CD4-positive, alpha-beta T cell (primary cell): ENCODE results near the gene RAD51B. TPM values are rescaled to one million over a fixed set of nuclear protein-coding genes. Genes with fewer than 3 reads are reported as not detected.

Source experiments
- ATAC-seq: fragments of 200-7000 bp; cut with Tn5 transposase; one replicate; pipeline ENCODE4 v1.10.0; 2022; ENCODE audit warnings: mild to moderate bottlenecking; ENCODE audit not compliant: poor library complexity
- CTCF ChIA-PET: fragments of 350-600 bp; sonication (Branson Sonifier 250); formaldehyde crosslinking; loops from one replicate; lab custom pipeline; 2021; ENCODE audit warnings: antibody characterized with exemption, inconsistent platforms; lab: Charles Lee
- POLR2A ChIA-PET: fragments of 350-600 bp; sonication (Branson Sonifier 250); formaldehyde crosslinking; loops from one replicate; lab custom pipeline; 2021; ENCODE audit warnings: antibody characterized with exemption, inconsistent platforms; lab: Charles Lee
- DNase-seq, 14 experiments: peaks; one replicate each; pipeline ENCODE4 v3.0.0-alpha.2; 2013 to 2020; ENCODE audit warnings: mixed read lengths in 2 of 14
- H3K27ac ChIP-seq, 2 donors: one replicate each; pipeline versions ENCODE4 v1.5.1 to v1.7.0; 2013; ENCODE audit warnings: low read length in 2 of 2, low read depth in 1 of 2, mild to moderate bottlenecking in 1 of 2
- H3K27me3 ChIP-seq, 2 experiments: 1 replicate in 1 of 2; 2 replicates in 1 of 2; pipeline versions ENCODE4 v1.6.1 to v1.7.0; 2013; ENCODE audit warnings: low read length in 2 of 2, control low read depth in 1 of 2, mild to moderate bottlenecking in 1 of 2, moderate library complexity in 1 of 2; ENCODE audit not compliant: insufficient read depth in 2 of 2, control insufficient read depth in 1 of 2
- H3K36me3 ChIP-seq: one replicate; pipeline ENCODE4 v1.6.1; 2013; ENCODE audit warnings: low read length, control low read depth; ENCODE audit not compliant: insufficient read depth
- H3K4me1 ChIP-seq: one replicate; pipeline ENCODE4 v1.6.1; 2013; ENCODE audit warnings: low read length, control low read depth; ENCODE audit not compliant: insufficient read depth
- H3K4me3 ChIP-seq: one replicate; pipeline ENCODE4 v1.5.1; 2013; ENCODE audit warnings: mild to moderate bottlenecking, low read length, moderate library complexity
- H3K9me3 ChIP-seq, 2 experiments: 1 replicate in 1 of 2; 2 replicates in 1 of 2; pipeline versions ENCODE4 v1.6.1 to v1.7.0; 2013; ENCODE audit warnings: low read length in 2 of 2, mild to moderate bottlenecking in 2 of 2, control low read depth in 1 of 2, moderate library complexity in 1 of 2; ENCODE audit not compliant: control insufficient read depth in 1 of 2, insufficient read depth in 1 of 2
- H3K27ac Mint-ChIP-seq: one replicate; pipeline ENCODE4 v1.8.0; 2020; ENCODE audit warnings: mixed read lengths
- H3K27me3 Mint-ChIP-seq: one replicate; pipeline ENCODE4 v1.8.0; 2021; ENCODE audit warnings: mixed read lengths
- H3K36me3 Mint-ChIP-seq: one replicate; pipeline ENCODE4 v1.8.0; 2021; ENCODE audit warnings: low read depth, mixed read lengths
- H3K4me1 Mint-ChIP-seq: one replicate; pipeline ENCODE4 v1.8.0; 2021; ENCODE audit warnings: low read depth, mixed read lengths
- H3K4me3 Mint-ChIP-seq: one replicate; pipeline ENCODE4 v1.8.0; 2020; ENCODE audit warnings: mild to moderate bottlenecking, mixed read lengths
- H3K9me3 Mint-ChIP-seq: one replicate; pipeline ENCODE4 v1.8.0; 2020; ENCODE audit warnings: mixed read lengths
- intact Hi-C, 2 experiments: fragments of 100-400 bp; cut with DNase I in 1 of 2; cut with micrococcal nuclease in 1 of 2; formaldehyde crosslinking; loops; one replicate each; pipeline versions ENCODE4 v1.15.1 to v1.9.0; 2023 to 2025; cut with DNase I, micrococcal nuclease
- total RNA-seq, 174 experiments: library from RNA in 2 of 174; stranded (reverse) in 2 of 174; gene quantifications; one replicate each; pipeline ENCODE4 v1.2.3 and lab custom pipeline; 2021 to 2026
- TF ChIP-seq, protein P1 (sequence below): fragments of 200-600 bp; IDR thresholded peaks from one replicate; pipeline ENCODE4 v1.8.0; 2022; ENCODE audit warnings: antibody characterized with exemption, mild to moderate bottlenecking

RAD51B gene
- total RNA-seq, 2 experiments from 2014 or later = 18.4 to 20.0 TPM

DNA sequence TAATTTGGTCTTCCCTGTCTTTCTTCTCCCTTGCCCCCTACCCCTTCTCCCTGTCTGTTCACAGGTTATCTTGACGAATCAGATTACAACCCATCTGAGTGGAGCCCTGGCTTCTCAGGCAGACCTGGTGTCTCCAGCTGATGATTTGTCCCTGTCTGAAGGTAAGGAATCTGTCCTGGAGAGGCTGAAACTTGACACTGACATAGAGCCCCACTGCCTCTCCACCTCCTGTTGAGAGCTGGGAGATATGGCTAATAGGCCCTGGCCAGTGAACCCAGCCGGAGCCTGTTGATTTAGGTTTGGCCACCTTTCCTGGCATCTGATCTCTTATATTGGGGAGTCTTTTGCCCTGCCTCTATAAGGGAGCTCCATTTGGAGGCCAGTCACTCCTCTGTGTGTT is 472.2 kb downstream of the RAD51B start:
- Histone ChIP-seq H3K36me3 (no peaks in the 10 kb centered on the region), H3K27me3 (no peaks in the 10 kb centered on the region), H3K27ac (peak overlapping the region; percentile 52 to 63), H3K4me1 (peaks cover 31% of the 10 kb centered on the region), H3K4me3 (no peak overlapping the region), H3K9me3 (no peaks in the 10 kb centered on the region)
- Mint-ChIP-seq H3K9me3 (no peaks in the 10 kb centered on the region), H3K27ac (peak overlapping the region; percentile 83), H3K36me3 (no peaks in the 10 kb centered on the region), H3K27me3 (no peaks in the 10 kb centered on the region), H3K4me3 (no peak overlapping the region), H3K4me1 (peaks cover 68% of the 10 kb centered on the region)
- POLR2A ChIA-PET = interaction anchor here (0.7 to 1.9 kb wide), 8 partner anchors 9 to 524 kb away, joined by 3 to 7 read pairs (median 4); no protein-coding TSS in a partner anchor
- TF ChIP-seq, protein P1, sequence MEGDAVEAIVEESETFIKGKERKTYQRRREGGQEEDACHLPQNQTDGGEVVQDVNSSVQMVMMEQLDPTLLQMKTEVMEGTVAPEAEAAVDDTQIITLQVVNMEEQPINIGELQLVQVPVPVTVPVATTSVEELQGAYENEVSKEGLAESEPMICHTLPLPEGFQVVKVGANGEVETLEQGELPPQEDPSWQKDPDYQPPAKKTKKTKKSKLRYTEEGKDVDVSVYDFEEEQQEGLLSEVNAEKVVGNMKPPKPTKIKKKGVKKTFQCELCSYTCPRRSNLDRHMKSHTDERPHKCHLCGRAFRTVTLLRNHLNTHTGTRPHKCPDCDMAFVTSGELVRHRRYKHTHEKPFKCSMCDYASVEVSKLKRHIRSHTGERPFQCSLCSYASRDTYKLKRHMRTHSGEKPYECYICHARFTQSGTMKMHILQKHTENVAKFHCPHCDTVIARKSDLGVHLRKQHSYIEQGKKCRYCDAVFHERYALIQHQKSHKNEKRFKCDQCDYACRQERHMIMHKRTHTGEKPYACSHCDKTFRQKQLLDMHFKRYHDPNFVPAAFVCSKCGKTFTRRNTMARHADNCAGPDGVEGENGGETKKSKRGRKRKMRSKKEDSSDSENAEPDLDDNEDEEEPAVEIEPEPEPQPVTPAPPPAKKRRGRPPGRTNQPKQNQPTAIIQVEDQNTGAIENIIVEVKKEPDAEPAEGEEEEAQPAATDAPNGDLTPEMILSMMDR = no peak
- CTCF ChIA-PET = no interaction called here
- no peak for ATAC-seq
- intact Hi-C loops = loop anchor here in 1 of 2 experiments (5.0 kb wide), 1 partner anchor 395 kb away; no protein-coding TSS in a partner anchor
- DNase-seq = no peak

DNA sequence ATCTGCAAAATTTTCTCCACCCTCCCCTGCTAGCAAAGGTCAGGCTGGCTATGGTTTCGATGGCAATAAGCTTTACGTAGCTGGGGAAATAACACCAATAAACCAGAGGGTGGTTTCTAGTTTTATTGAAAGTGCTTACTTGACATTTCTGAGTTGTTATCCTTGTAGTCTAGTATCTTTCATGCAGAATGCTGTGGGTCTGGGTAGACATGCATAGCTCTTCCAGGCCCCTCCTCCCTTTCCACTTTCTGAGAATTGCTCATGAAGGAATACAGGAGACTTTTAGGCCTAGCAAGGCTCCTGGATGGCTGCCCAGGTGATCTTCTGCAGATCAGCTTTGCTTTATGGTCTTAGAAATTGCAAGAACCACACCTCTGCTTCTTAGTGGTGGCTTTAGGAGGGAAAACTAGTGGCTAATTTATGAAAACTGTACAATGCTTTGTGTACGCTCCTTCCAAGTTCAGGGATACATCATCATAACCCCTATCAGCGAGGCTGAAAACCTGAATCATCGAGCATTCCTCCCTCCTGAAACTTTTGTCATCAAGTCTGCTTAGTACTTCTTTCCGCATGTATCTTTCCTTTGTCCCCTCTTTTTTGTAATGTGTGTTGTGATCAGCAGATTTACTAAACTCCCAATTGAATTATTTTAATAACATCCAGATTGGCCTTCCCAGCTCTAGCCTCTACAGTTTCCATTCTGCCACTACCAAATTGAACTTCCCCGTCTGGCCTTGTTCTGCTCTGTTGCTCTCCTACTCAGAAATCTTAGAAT is 473.0 kb downstream of the RAD51B start:
- peak overlapping the region; percentile 52 to 63 for H3K27ac ChIP-seq
- Mint-ChIP-seq H3K4me1 (peaks cover 62% of the 10 kb centered on the region), H3K27ac (peak overlapping the region; percentile 83), H3K27me3 (no peaks in the 10 kb centered on the region), H3K4me3 (peak overlapping the region; percentile 42), H3K36me3 (no peaks in the 10 kb centered on the region), H3K9me3 (no peaks in the 10 kb centered on the region)
- intact Hi-C loops = loop anchor here in 1 of 2 experiments (5.0 kb wide), 1 partner anchor 395 kb away; no protein-coding TSS in a partner anchor
- no peaks in the 10 kb centered on the region for H3K9me3 ChIP-seq
- no peaks in the 10 kb centered on the region for H3K36me3 ChIP-seq
- peaks cover 29% of the 10 kb centered on the region for H3K4me1 ChIP-seq
- no peaks in the 10 kb centered on the region for H3K27me3 ChIP-seq
- ChIA-PET CTCF (interaction anchor here (0.6 to 1.3 kb wide), 4 partner anchors 9 to 784 kb away, joined by 3 to 6 read pairs (median 3); no protein-coding TSS in a partner anchor), POLR2A (interaction anchor here (0.5 to 2.8 kb wide), 14 partner anchors 9 to 523 kb away, joined by 3 to 16 read pairs (median 4); partner anchors contain the start of gene ZFP36L1)
- TF ChIP-seq, protein P1 = no peak
- DNase-seq (no peak), ATAC-seq (no peak)
- no peak overlapping the region for H3K4me3 ChIP-seq

DNA sequence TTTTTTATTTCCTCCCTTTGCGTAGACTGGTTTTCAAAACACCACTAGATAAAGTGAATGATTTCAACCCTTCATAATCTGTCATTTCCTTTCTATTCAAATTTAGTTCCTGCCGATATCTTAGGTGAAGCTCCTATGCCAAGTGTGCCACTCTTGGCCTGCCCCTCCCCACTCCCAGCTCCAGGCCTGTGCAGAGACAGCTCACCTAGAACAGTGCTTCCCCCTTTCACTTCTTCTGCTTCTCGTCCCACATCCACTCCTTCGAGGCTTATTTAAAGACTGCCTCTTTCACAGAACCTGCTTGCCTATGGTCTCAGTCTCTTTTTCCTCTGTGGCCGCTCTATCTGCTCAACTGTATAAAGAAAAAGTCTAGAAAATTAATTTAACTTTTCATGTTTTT is 473.8 kb downstream of the RAD51B start:
- H3K27ac Mint-ChIP-seq = peak overlapping the region; percentile 83
- ChIA-PET CTCF (interaction anchor here (0.6 to 1.3 kb wide), 3 partner anchors 10 to 524 kb away, joined by 3 to 6 read pairs (median 3); no protein-coding TSS in a partner anchor), POLR2A (interaction anchor here (0.5 to 2.8 kb wide), 11 partner anchors 10 to 522 kb away, joined by 3 to 16 read pairs (median 4); partner anchors contain the start of gene ZFP36L1)
- intact Hi-C loops = loop anchor here in 1 of 2 experiments (5.0 kb wide), 1 partner anchor 394 kb away; no protein-coding TSS in a partner anchor
- no peak overlapping the region for H3K4me3 ChIP-seq
- H3K9me3 Mint-ChIP-seq = no peaks in the 10 kb centered on the region
- H3K4me1 Mint-ChIP-seq = peaks cover 62% of the 10 kb centered on the region
- H3K27ac ChIP-seq = peak overlapping the region in 1 of 2 donors; percentile 63
- H3K36me3 Mint-ChIP-seq = no peaks in the 10 kb centered on the region
- no peaks in the 10 kb centered on the region for H3K36me3 ChIP-seq
- H3K4me1 ChIP-seq = peaks cover 32% of the 10 kb centered on the region
- H3K27me3 ChIP-seq = no peaks in the 10 kb centered on the region
- H3K27me3 Mint-ChIP-seq = no peaks in the 10 kb centered on the region
- DNase-seq = peak in 3 of 14 experiments; percentile 36 to 44 (median 43)
- TF ChIP-seq, protein P1 = no peak
- H3K4me3 Mint-ChIP-seq = peak overlapping the region; percentile 56
- no peaks in the 10 kb centered on the region for H3K9me3 ChIP-seq
- peak; percentile 49 for ATAC-seq
